ENCODE measurements around the gene PLEKHA7. TPM values are rescaled to one million over a fixed set of nuclear protein-coding genes. Genes with fewer than 3 reads are reported as not detected.

PLEKHA7 gene
- total RNA-seq, 1 experiment from 2014 or later = 57.6 TPM

- intact Hi-C loops (cut with micrococcal nuclease; ENCODE audit: unreplicated experiment) = no loop called here
- H3K27me3 Mint-ChIP-seq (ENCODE audit: insufficient read depth, unreplicated experiment) = no peaks in the 10 kb centered on the region
- ChIA-PET POLR2A (no interaction called here), CTCF (no interaction called here)
- no peaks in the 10 kb centered on the region for H3K4me1 Mint-ChIP-seq (ENCODE audit: low read depth, unreplicated experiment)
- no peak overlapping the region for H3K4me3 Mint-ChIP-seq (ENCODE audit: unreplicated experiment)
- TF ChIP-seq CTCF (IDR thresholded peaks at IDR 0.05; ENCODE audit: insufficient read depth in 1 of 2, low read depth in 1 of 2, low read length in 1 of 2, severe bottlenecking in 1 of 2, unreplicated experiment in 1 of 2) = no peak
- Histone ChIP-seq H3K27me3 (replicated peaks; ENCODE audit: control insufficient read depth, insufficient read depth, low read length) (no peaks in the 10 kb centered on the region), H3K4me3 (ENCODE audit: low read depth, low read length) (no peak overlapping the region), H3K36me3 (ENCODE audit: control insufficient read depth, insufficient read depth, low read length) (no peaks in the 10 kb centered on the region), H3K9me3 (no peaks in the 10 kb centered on the region), H3K4me1 (no peaks in the 10 kb centered on the region; the same call in 1 of the 2 replicates)
- H3K36me3 Mint-ChIP-seq (ENCODE audit: insufficient read depth, unreplicated experiment) = no peaks in the 10 kb centered on the region
- no TSS peak for BruUV-seq (replicated peaks)
- H3K9me3 Mint-ChIP-seq (ENCODE audit: unreplicated experiment) = no peaks in the 10 kb centered on the region
- DNase-seq = no peak
- no peak overlapping the region for H3K27ac Mint-ChIP-seq (ENCODE audit: unreplicated experiment)
Observed at GRCh38 chr11:16771350-16772140, 242.7 kb downstream of the PLEKHA7 start.

- Histone ChIP-seq H3K27me3 (replicated peaks; ENCODE audit: control insufficient read depth, insufficient read depth, low read length) (no peaks in the 10 kb centered on the region), H3K9me3 (no peaks in the 10 kb centered on the region), H3K4me1 (no peaks in the 10 kb centered on the region; the same call in 1 of the 2 replicates), H3K36me3 (ENCODE audit: control insufficient read depth, insufficient read depth, low read length) (no peaks in the 10 kb centered on the region), H3K4me3 (ENCODE audit: low read depth, low read length) (no peak overlapping the region)
- CTCF ChIA-PET = no interaction called here
- POLR2A ChIA-PET = no interaction called here
- Mint-ChIP-seq H3K9me3 (ENCODE audit: unreplicated experiment) (no peaks in the 10 kb centered on the region), H3K36me3 (ENCODE audit: insufficient read depth, unreplicated experiment) (no peaks in the 10 kb centered on the region), H3K4me3 (ENCODE audit: unreplicated experiment) (no peak overlapping the region), H3K27me3 (ENCODE audit: insufficient read depth, unreplicated experiment) (no peaks in the 10 kb centered on the region), H3K27ac (ENCODE audit: unreplicated experiment) (no peak overlapping the region), H3K4me1 (ENCODE audit: low read depth, unreplicated experiment) (no peaks in the 10 kb centered on the region)
- no TSS peak for BruUV-seq (replicated peaks)
- no peak for TF ChIP-seq CTCF (IDR thresholded peaks at IDR 0.05; ENCODE audit: insufficient read depth in 1 of 2, low read depth in 1 of 2, low read length in 1 of 2, severe bottlenecking in 1 of 2, unreplicated experiment in 1 of 2)
- DNase-seq = no peak
- intact Hi-C loops (cut with micrococcal nuclease; ENCODE audit: unreplicated experiment) = no loop called here
Observed at GRCh38 chr11:16770016-16770415, 244.2 kb downstream of the PLEKHA7 start.

GRCh38 chr11:16769386-16769785 is 244.8 kb downstream of the PLEKHA7 start:
- H3K36me3 ChIP-seq (ENCODE audit: control insufficient read depth, insufficient read depth, low read length) = no peaks in the 10 kb centered on the region
- intact Hi-C loops (cut with micrococcal nuclease; ENCODE audit: unreplicated experiment) = no loop called here
- Mint-ChIP-seq H3K36me3 (ENCODE audit: insufficient read depth, unreplicated experiment) (no peaks in the 10 kb centered on the region), H3K27me3 (ENCODE audit: insufficient read depth, unreplicated experiment) (no peaks in the 10 kb centered on the region), H3K4me1 (ENCODE audit: low read depth, unreplicated experiment) (no peaks in the 10 kb centered on the region), H3K9me3 (ENCODE audit: unreplicated experiment) (no peaks in the 10 kb centered on the region), H3K4me3 (ENCODE audit: unreplicated experiment) (no peak overlapping the region), H3K27ac (ENCODE audit: unreplicated experiment) (no peak overlapping the region)
- no peak overlapping the region for H3K4me3 ChIP-seq (ENCODE audit: low read depth, low read length)
- BruUV-seq (replicated peaks) = no TSS peak
- H3K27me3 ChIP-seq (replicated peaks; ENCODE audit: control insufficient read depth, insufficient read depth, low read length) = no peaks in the 10 kb centered on the region
- no peaks in the 10 kb centered on the region for H3K4me1 ChIP-seq
- no peak for TF ChIP-seq CTCF (IDR thresholded peaks at IDR 0.05; ENCODE audit: insufficient read depth in 1 of 2, low read depth in 1 of 2, low read length in 1 of 2, severe bottlenecking in 1 of 2, unreplicated experiment in 1 of 2)
- POLR2A ChIA-PET = no interaction called here
- CTCF ChIA-PET = no interaction called here
- no peak for DNase-seq
- H3K9me3 ChIP-seq = no peaks in the 10 kb centered on the region

Data from Caco-2 (cell line).